ENCODE results near the gene PKP4. TPM values are rescaled to one million over a fixed set of nuclear protein-coding genes. Genes with fewer than 3 reads are reported as not detected.

The PKP4 gene
- total and polyA plus RNA-seq, 2 donors (not counting 1 experiment from before 2014, with no cell fraction given): 2.0 to 13.3 TPM

DNA sequence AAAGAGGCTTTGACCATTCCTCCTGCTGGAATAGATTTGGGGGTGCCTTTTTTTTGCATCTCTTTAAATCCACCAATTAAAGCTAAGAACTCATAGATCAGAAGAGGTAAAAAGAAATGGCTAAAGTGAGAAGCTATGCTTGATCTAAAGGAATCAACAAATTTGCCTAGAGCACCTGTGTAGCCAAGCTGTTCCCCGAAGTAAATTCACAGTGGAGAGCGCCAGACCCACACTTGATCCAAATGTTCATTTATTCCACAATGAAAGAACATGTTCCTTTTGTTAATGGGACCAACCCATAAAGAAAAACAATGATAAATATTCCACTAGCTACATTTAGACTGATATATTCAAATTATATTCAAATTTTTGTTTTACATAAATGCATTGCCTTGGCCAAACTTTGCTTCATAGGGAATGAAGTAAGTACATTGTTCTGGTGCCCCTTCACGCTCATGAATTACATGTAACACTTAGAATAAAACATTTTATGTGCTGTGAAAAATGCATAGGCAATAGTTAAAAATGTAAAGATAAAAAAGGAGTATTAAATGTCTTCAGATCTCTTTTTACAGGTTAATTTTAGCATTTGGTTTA lies 167.4 kb downstream of the PKP4 start:
- ChIA-PET POLR2A (no interaction called here), CTCF (no interaction called here)
- no peaks in the 10 kb centered on the region for H4K20me1 ChIP-seq (ENCODE audit: control insufficient read depth, insufficient read depth, low read length, poor library complexity, severe bottlenecking)
- no peak overlapping the region for H3K4me3 ChIP-seq (ENCODE audit: control extremely low read depth in 1 of 5, extremely low read depth in 1 of 5, insufficient read depth in 1 of 5, low read depth in 2 of 5, low read length in 4 of 5)
- no peak overlapping the region for H3K4me2 ChIP-seq (replicated peaks; ENCODE audit: low read depth, low read length, poor library complexity, severe bottlenecking)
- Mint-ChIP-seq H3K27me3 (no peaks in the 10 kb centered on the region), H3K4me3 (no peak overlapping the region), H3K9me3 (ENCODE audit: insufficient read depth) (no peaks in the 10 kb centered on the region), H3K4me1 (no peaks in the 10 kb centered on the region), H3K27ac (no peak overlapping the region)
- no peak overlapping the region for H3K9ac ChIP-seq (ENCODE audit: low read length)
- ATAC-seq (ENCODE audit: low read depth) (no peak), DNase-seq (no peak)
- intact Hi-C loops (cut with micrococcal nuclease): no loop called here
- no peaks in the 10 kb centered on the region for H3K27me3 ChIP-seq (replicated peaks in 1 of 4; ENCODE audit: control extremely low read depth in 1 of 4, control insufficient read depth in 3 of 4, insufficient read depth in 4 of 4, low read length in 3 of 4)
- whole genome bisulfite sequencing (ENCODE audit: insufficient coverage): no CpG with 5 or more reads among the region's 3 CpGs
- H3K79me2 ChIP-seq (ENCODE audit: control insufficient read depth, insufficient read depth, low read length): no peaks in the 10 kb centered on the region
- TF ChIP-seq EZH2 (IDR thresholded peaks at IDR 0.05; ENCODE audit: borderline replicate concordance, insufficient read depth, low read depth, low read length, poor library complexity, severe bottlenecking): no peak
- TF ChIP-seq, protein P1, sequence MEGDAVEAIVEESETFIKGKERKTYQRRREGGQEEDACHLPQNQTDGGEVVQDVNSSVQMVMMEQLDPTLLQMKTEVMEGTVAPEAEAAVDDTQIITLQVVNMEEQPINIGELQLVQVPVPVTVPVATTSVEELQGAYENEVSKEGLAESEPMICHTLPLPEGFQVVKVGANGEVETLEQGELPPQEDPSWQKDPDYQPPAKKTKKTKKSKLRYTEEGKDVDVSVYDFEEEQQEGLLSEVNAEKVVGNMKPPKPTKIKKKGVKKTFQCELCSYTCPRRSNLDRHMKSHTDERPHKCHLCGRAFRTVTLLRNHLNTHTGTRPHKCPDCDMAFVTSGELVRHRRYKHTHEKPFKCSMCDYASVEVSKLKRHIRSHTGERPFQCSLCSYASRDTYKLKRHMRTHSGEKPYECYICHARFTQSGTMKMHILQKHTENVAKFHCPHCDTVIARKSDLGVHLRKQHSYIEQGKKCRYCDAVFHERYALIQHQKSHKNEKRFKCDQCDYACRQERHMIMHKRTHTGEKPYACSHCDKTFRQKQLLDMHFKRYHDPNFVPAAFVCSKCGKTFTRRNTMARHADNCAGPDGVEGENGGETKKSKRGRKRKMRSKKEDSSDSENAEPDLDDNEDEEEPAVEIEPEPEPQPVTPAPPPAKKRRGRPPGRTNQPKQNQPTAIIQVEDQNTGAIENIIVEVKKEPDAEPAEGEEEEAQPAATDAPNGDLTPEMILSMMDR (IDR thresholded peaks at IDR 0.05): no peak
- no peaks in the 10 kb centered on the region for H3K4me1 ChIP-seq (ENCODE audit: control insufficient read depth in 2 of 2, insufficient read depth in 2 of 2, low read length in 2 of 2)
- H2AFZ ChIP-seq (ENCODE audit: insufficient read depth, low read depth, low read length, poor library complexity, severe bottlenecking): no peak overlapping the region
- peaks cover 0 to 4% of the 10 kb centered on the region in 2 experiments for H3K36me3 ChIP-seq (replicated peaks in 1 of 2; ENCODE audit: control extremely low read depth in 1 of 2, control insufficient read depth in 1 of 2, extremely low read depth in 1 of 2, insufficient read depth in 2 of 2, low read length in 1 of 2)
- no peak overlapping the region for H3K27ac ChIP-seq (ENCODE audit: low read length in 2 of 2)
- H3K9me3 ChIP-seq (ENCODE audit: control extremely low read depth in 1 of 3, control insufficient read depth in 2 of 3, insufficient read depth in 1 of 3, low read length in 2 of 3): no peaks in the 10 kb centered on the region

GRCh38 chr2:158624961-158625360 lies 168.2 kb downstream of the PKP4 start:
- no peak overlapping the region for H3K27ac ChIP-seq (ENCODE audit: low read length in 2 of 2)
- no peak overlapping the region for H3K4me3 ChIP-seq (ENCODE audit: control extremely low read depth in 1 of 5, extremely low read depth in 1 of 5, insufficient read depth in 1 of 5, low read depth in 2 of 5, low read length in 4 of 5)
- WGBS (ENCODE audit: insufficient coverage): 99% methylated on average over 16 of the region's 19 CpGs
- CTCF ChIA-PET: no interaction called here
- intact Hi-C loops (cut with micrococcal nuclease): no loop called here
- no peaks in the 10 kb centered on the region for H3K4me1 ChIP-seq (ENCODE audit: control insufficient read depth in 2 of 2, insufficient read depth in 2 of 2, low read length in 2 of 2)
- Mint-ChIP-seq H3K27me3 (no peaks in the 10 kb centered on the region), H3K9me3 (ENCODE audit: insufficient read depth) (no peaks in the 10 kb centered on the region), H3K4me1 (no peaks in the 10 kb centered on the region), H3K4me3 (no peak overlapping the region), H3K27ac (no peak overlapping the region)
- H3K36me3 ChIP-seq (replicated peaks in 1 of 2; ENCODE audit: control extremely low read depth in 1 of 2, control insufficient read depth in 1 of 2, extremely low read depth in 1 of 2, insufficient read depth in 2 of 2, low read length in 1 of 2): peaks cover 0 to 4% of the 10 kb centered on the region in 2 experiments
- H3K79me2 ChIP-seq (ENCODE audit: control insufficient read depth, insufficient read depth, low read length): no peaks in the 10 kb centered on the region
- H2AFZ ChIP-seq (ENCODE audit: insufficient read depth, low read depth, low read length, poor library complexity, severe bottlenecking): no peak overlapping the region
- H3K27me3 ChIP-seq (replicated peaks in 1 of 4; ENCODE audit: control extremely low read depth in 1 of 4, control insufficient read depth in 3 of 4, insufficient read depth in 4 of 4, low read length in 3 of 4): no peaks in the 10 kb centered on the region
- TF ChIP-seq, protein P1 (IDR thresholded peaks at IDR 0.05): no peak
- TF ChIP-seq EZH2 (IDR thresholded peaks at IDR 0.05; ENCODE audit: borderline replicate concordance, insufficient read depth, low read depth, low read length, poor library complexity, severe bottlenecking): no peak
- no peak overlapping the region for H3K9ac ChIP-seq (ENCODE audit: low read length)
- no peaks in the 10 kb centered on the region for H4K20me1 ChIP-seq (ENCODE audit: control insufficient read depth, insufficient read depth, low read length, poor library complexity, severe bottlenecking)
- H3K9me3 ChIP-seq (ENCODE audit: control extremely low read depth in 1 of 3, control insufficient read depth in 2 of 3, insufficient read depth in 1 of 3, low read length in 2 of 3): no peaks in the 10 kb centered on the region
- POLR2A ChIA-PET: no interaction called here
- no peak overlapping the region for H3K4me2 ChIP-seq (replicated peaks; ENCODE audit: low read depth, low read length, poor library complexity, severe bottlenecking)
- DNase-seq: no peak
- no peak for ATAC-seq (ENCODE audit: low read depth)
